Naive thymus-derived CD4-positive, alpha-beta T cell (primary cell): ENCODE measurements around the gene HAAO. TPM values are rescaled to one million over a fixed set of nuclear protein-coding genes. Genes with fewer than 3 reads are reported as not detected.

Experiments
- ATAC-seq: fragments of 150-1000 bp; cut with Tn5 transposase; 2 replicates; pipeline ENCODE4 v1.10.0; 2021; ENCODE audit warnings: mild to moderate bottlenecking, moderate library complexity
- CTCF ChIA-PET: fragments of 350-600 bp; sonication (Branson Sonifier 250); formaldehyde crosslinking; loops from one replicate; lab custom pipeline; 2021; ENCODE audit warnings: antibody characterized with exemption; lab: Charles Lee
- POLR2A ChIA-PET: fragments of 350-600 bp; sonication (Branson Sonifier 250); formaldehyde crosslinking; loops from one replicate; lab custom pipeline; 2021; ENCODE audit warnings: antibody characterized with exemption, inconsistent platforms; lab: Charles Lee
- DNase-seq, 9 donors: peaks; one replicate each; pipeline versions ENCODE4 v3.0.0 to v3.0.0-alpha.2; 2020 to 2022; ENCODE audit warnings: mixed read lengths in 1 of 9
- H3K27ac ChIP-seq: one replicate; pipeline ENCODE4 v1.7.0; 2013; ENCODE audit warnings: mild to moderate bottlenecking, low read depth, low read length, moderate library complexity
- H3K27me3 ChIP-seq, 2 donors: one replicate each; pipeline ENCODE4 v1.7.0; 2013; ENCODE audit warnings: low read length in 2 of 2, mild to moderate bottlenecking in 2 of 2, moderate library complexity in 2 of 2; ENCODE audit not compliant: control insufficient read depth in 2 of 2, insufficient read depth in 2 of 2
- H3K36me3 ChIP-seq, 3 experiments: 1 replicate in 2 of 3; 2 replicates in 1 of 3; pipeline ENCODE4 v1.7.0; 2013; ENCODE audit warnings: low read length in 3 of 3, mild to moderate bottlenecking in 3 of 3, moderate library complexity in 1 of 3; ENCODE audit not compliant: insufficient read depth in 3 of 3, control insufficient read depth in 2 of 3
- H3K4me1 ChIP-seq, 2 donors: one replicate each; pipeline ENCODE4 v1.7.0; 2013; ENCODE audit warnings: low read length in 2 of 2, mild to moderate bottlenecking in 2 of 2, moderate library complexity in 1 of 2; ENCODE audit not compliant: control insufficient read depth in 2 of 2, insufficient read depth in 2 of 2
- H3K4me3 ChIP-seq: 2 replicates; pipeline ENCODE4 v1.7.0; 2013; ENCODE audit warnings: mild to moderate bottlenecking, low read length
- H3K9me3 ChIP-seq, 3 experiments: 1 replicate in 2 of 3; 2 replicates in 1 of 3; pipeline ENCODE4 v1.7.0; 2013; ENCODE audit warnings: low read length in 3 of 3; ENCODE audit not compliant: control insufficient read depth in 2 of 3
- H3K27ac Mint-ChIP-seq, 9 donors: one replicate each; pipeline ENCODE4 v1.8.0; 2020 to 2022; ENCODE audit warnings: mixed read lengths in 9 of 9, mild to moderate bottlenecking in 8 of 9, moderate library complexity in 5 of 9, inconsistent platforms in 2 of 9
- H3K27me3 Mint-ChIP-seq, 5 donors: one replicate each; pipeline ENCODE4 v1.8.0; 2021 to 2022; ENCODE audit warnings: mixed read lengths in 5 of 5, mild to moderate bottlenecking in 1 of 5
- H3K36me3 Mint-ChIP-seq, 5 donors: one replicate each; pipeline ENCODE4 v1.8.0; 2020 to 2022; ENCODE audit warnings: mixed read lengths in 5 of 5, mild to moderate bottlenecking in 3 of 5, inconsistent platforms in 1 of 5
- H3K4me1 Mint-ChIP-seq, 7 donors: one replicate each; pipeline ENCODE4 v1.8.0; 2020 to 2022; ENCODE audit warnings: mixed read lengths in 7 of 7, mild to moderate bottlenecking in 3 of 7, inconsistent platforms in 1 of 7
- H3K4me3 Mint-ChIP-seq, 10 donors: one replicate each; pipeline ENCODE4 v1.8.0; 2020 to 2022; ENCODE audit warnings: mild to moderate bottlenecking in 10 of 10, mixed read lengths in 10 of 10, moderate library complexity in 6 of 10, inconsistent platforms in 2 of 10
- H3K9me3 Mint-ChIP-seq, 11 donors: one replicate each; pipeline ENCODE4 v1.8.0; 2020 to 2022; ENCODE audit warnings: mixed read lengths in 11 of 11, mild to moderate bottlenecking in 4 of 11, inconsistent platforms in 1 of 11, moderate library complexity in 1 of 11
- intact Hi-C, 2 donors: fragments of 100-400 bp; cut with micrococcal nuclease; formaldehyde crosslinking; loops; one replicate each; pipeline ENCODE4 v1.15.1; 2023
- polyA plus RNA-seq, 2 donors: library from polyadenylated mRNA; unstranded; fragments of 300-500 nt; fragmentation: Illumina TruSeq; gene quantifications; one replicate each; pipeline ENCODE4 v1.2.3, GENCODE V29; 2021
- total RNA-seq, 6 experiments: library from RNA in 5 of 6; stranded (reverse) in 5 of 6; gene quantifications; 1 replicate in 5 of 6; 2 replicates in 1 of 6; pipeline ENCODE4 v1.2.3 and lab custom pipeline; 2021 to 2026

The HAAO gene
- total RNA-seq = 1 to 10 TPM in 2 of 5 experiments, under 1 TPM in 1, not detected in 2; 0.82 to 5.1 (median 1.8) TPM
- polyA plus RNA-seq = under 1 TPM in 1 of 2 donors, not detected in 1; 0.33 TPM
- total RNA-seq (lab: John Stamatoyannopoulos, UW) = not detected

DNA sequence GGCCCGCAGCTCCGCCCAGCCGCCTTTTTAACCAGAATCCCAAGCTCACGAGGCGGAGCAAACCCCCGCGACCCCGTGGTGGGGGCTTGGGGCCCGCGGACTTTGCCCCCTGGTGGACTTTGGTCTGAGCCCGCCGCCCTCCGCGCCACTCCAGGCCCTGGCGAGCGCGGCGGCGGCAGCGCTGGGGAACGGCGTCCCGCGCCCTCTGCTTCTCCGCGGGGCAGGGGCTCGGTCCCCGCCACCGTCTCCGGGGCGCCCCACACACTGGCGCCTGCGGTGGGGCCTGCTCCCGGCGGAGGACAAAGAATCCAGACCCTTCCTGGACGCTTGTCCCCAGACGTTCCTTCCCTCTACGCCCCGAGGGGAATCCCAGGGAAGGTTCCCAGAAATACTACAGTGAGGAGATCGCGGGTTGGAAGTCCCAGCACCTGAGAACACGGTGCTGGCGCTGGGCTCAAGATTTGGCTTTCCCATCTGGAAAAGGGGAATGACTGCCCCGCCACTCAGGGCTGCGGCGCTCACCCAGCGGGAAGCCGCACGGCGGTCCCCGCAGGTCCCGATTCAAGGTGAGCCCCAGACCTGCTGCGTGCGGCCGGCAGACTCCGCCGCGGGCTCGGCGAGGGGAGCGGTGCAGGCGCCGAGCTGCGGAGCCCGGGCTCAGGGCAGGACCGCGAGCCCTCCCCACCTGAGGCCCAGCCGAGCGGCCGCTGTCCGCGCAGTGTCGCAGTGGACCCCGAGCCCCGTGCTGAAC lies at the start of gene HAAO:
Gene HAAO (minus strand): TSS at position 1 of the 751 bp plus-strand sequence. CDS start 47 bp downstream, outside the sequence.
- intact Hi-C loops = loop anchor here in 1 of 2 donors (1.0 kb wide), 1 partner anchor 18 kb away; no protein-coding TSS in a partner anchor
- Mint-ChIP-seq H3K4me1 (peaks cover 17 to 48% (median 34%) of the 10 kb centered on the region in 7 donors), H3K27ac (peak within 1 kb of the TSS in 7 of 9 donors; percentile 1 to 81 (median 60)), H3K36me3 (peaks cover 0 to 8% (median 6%) of the 10 kb centered on the region in 5 donors), H3K9me3 (peaks cover 0 to 4% (median 0%) of the 10 kb centered on the region in 11 donors), H3K4me3 (peak within 1 kb of the TSS; percentile 78 to 94 (median 84)), H3K27me3 (peaks cover 30 to 48% (median 37%) of the 10 kb centered on the region in 5 donors)
- POLR2A ChIA-PET = interaction anchor here (0.5 to 3.0 kb wide), 2 partner anchors 18 to 35 kb away, joined by 3 to 20 read pairs; no protein-coding TSS in a partner anchor
- Histone ChIP-seq H3K27me3 (peaks cover 0 to 5% of the 10 kb centered on the region in 2 donors), H3K36me3 (no peaks in the 10 kb centered on the region), H3K9me3 (no peaks in the 10 kb centered on the region), H3K4me3 (peak within 1 kb of the TSS; percentile 50), H3K27ac (no peak within 1 kb of the TSS), H3K4me1 (peaks cover 0 to 15% of the 10 kb centered on the region in 2 donors)
- CTCF ChIA-PET = interaction anchor here (0.7 to 1.5 kb wide), 2 partner anchors 18 to 71 kb away, joined by 3 read pairs; no protein-coding TSS in a partner anchor
- ATAC-seq = peak; percentile 70
- peak in 4 of 9 donors; percentile 13 to 19 (median 17) for DNase-seq

DNA sequence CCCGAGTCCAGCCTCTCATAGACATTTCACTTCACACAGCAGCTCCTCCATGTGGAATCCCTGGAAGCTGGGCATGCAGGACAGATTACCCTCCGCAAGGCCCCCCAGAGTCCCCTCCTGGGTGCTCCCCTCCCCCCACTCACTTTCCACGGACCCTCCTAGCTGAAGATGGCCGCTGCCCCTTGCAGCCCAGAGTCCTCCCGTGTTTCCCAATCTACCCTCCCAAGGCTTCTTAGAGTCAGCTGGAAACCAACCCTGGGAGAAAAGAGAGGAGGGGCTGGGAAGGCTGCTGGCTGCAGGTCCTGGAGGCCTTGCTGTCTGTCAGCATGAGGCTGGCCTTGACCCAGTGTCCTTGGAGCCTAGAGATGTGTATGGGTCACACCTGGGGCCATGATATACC lies 49.0 kb upstream of the HAAO start:
- DNase-seq (no peak), ATAC-seq (no peak)
- intact Hi-C loops = no loop called here
- no peaks in the 10 kb centered on the region for H3K9me3 ChIP-seq
- Mint-ChIP-seq H3K36me3 (peaks cover 0 to 14% (median 0%) of the 10 kb centered on the region in 5 donors), H3K4me1 (no peaks in the 10 kb centered on the region), H3K27me3 (peaks cover 0 to 3% (median 0%) of the 10 kb centered on the region in 5 donors), H3K27ac (no peak overlapping the region), H3K4me3 (no peak overlapping the region), H3K9me3 (peaks cover 0 to 4% (median 0%) of the 10 kb centered on the region in 11 donors)
- H3K4me1 ChIP-seq = no peaks in the 10 kb centered on the region
- POLR2A ChIA-PET = no interaction called here
- H3K36me3 ChIP-seq = no peaks in the 10 kb centered on the region
- H3K27ac ChIP-seq = no peak overlapping the region
- no peak overlapping the region for H3K4me3 ChIP-seq
- CTCF ChIA-PET = interaction anchor here (0.7 kb wide), 1 partner anchor 160 kb away, joined by 3 read pairs; no protein-coding TSS in a partner anchor
- H3K27me3 ChIP-seq = no peaks in the 10 kb centered on the region

DNA sequence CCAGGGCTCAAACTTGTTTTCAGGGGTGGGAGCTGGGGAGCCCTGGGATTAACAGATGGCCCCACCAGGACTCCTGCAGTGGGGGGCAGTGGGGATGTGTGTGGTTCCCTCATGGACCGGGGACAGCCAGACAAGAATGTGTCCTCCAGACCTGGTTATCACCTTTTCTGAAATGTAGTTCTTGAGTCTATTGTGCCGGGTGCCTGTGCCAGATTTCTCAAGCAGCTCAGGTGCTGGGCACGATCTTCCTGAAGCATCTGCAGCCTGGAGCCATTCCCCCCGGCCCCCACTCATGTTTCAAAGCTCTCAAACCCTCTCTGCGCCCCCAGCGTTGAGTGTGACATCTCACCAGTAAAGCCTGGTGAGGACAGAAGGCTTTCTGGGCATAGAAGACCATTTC lies 48.4 kb upstream of the HAAO start:
- H3K27me3 Mint-ChIP-seq = peaks cover 0 to 5% (median 0%) of the 10 kb centered on the region in 5 donors
- intact Hi-C loops = no loop called here
- POLR2A ChIA-PET = interaction anchor here (0.6 kb wide), 1 partner anchor 33 kb away, joined by 3 read pairs; no protein-coding TSS in a partner anchor

DNA sequence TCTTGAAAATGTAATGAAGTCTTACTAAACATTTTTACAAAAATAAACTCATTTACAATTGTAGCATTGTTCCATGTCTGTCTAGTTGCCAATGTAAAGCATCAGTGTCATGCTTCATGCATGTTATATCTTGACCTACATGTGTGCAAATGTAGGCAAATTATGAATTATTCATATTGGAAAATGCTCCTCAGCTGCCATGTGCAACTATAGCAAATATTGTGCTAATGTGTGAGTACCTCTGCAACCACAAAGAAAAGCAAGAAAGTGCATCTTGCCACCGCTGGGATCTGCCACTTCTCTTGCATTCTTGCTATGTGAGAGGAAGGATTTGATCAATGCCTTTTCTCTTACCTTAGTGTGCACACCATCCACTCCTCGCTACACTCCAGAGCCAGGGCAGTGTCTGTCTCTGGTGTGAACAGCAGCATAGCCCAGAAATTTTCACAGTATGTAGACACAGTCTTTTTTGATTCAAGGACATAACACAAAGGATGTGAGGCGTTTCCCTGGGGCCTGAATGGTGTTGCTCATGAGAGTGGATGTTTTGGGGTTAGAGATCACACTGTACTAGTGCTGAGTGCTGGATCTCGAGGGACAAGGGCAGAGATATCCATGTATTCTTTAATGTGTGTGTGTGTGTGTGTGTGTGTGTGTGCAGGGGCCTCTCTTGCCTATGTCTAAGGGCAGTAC lies 47.6 kb upstream of the HAAO start:
- ChIA-PET CTCF (interaction anchor here (0.6 to 2.2 kb wide), 3 partner anchors 11 to 658 kb away, joined by 3 to 8 read pairs (median 3); no protein-coding TSS in a partner anchor), POLR2A (no interaction called here)
- intact Hi-C loops = no loop called here
- DNase-seq = no peak
- H3K27ac ChIP-seq = no peak overlapping the region
- no peak overlapping the region for H3K4me3 Mint-ChIP-seq
- ATAC-seq = no peak
- H3K27me3 ChIP-seq = no peaks in the 10 kb centered on the region
- H3K9me3 ChIP-seq = no peaks in the 10 kb centered on the region
- H3K27ac Mint-ChIP-seq = no peak overlapping the region
- peaks cover 0 to 4% (median 0%) of the 10 kb centered on the region in 11 donors for H3K9me3 Mint-ChIP-seq
- no peaks in the 10 kb centered on the region for H3K36me3 ChIP-seq
- H3K4me1 Mint-ChIP-seq = peaks cover 0 to 5% (median 0%) of the 10 kb centered on the region in 7 donors
- no peaks in the 10 kb centered on the region for H3K4me1 ChIP-seq
- H3K27me3 Mint-ChIP-seq = peaks cover 0 to 2% (median 0%) of the 10 kb centered on the region in 5 donors
- no peak overlapping the region for H3K4me3 ChIP-seq
- H3K36me3 Mint-ChIP-seq = peaks cover 0 to 14% (median 0%) of the 10 kb centered on the region in 5 donors

More for the DNA sequence above, 48.4 kb upstream of the HAAO start:
- Mint-ChIP-seq H3K36me3 (peaks cover 0 to 18% (median 0%) of the 10 kb centered on the region in 5 donors), H3K4me3 (no peak overlapping the region), H3K9me3 (peaks cover 0 to 4% (median 0%) of the 10 kb centered on the region in 11 donors), H3K4me1 (peaks cover 0 to 4% (median 0%) of the 10 kb centered on the region in 7 donors), H3K27ac (no peak overlapping the region)
- DNase-seq (no peak), ATAC-seq (no peak)
- H3K36me3 ChIP-seq = no peaks in the 10 kb centered on the region
- H3K9me3 ChIP-seq = no peaks in the 10 kb centered on the region
- CTCF ChIA-PET = interaction anchor here (0.7 kb wide), 1 partner anchor 160 kb away, joined by 3 read pairs; no protein-coding TSS in a partner anchor
- H3K4me3 ChIP-seq = no peak overlapping the region
- no peak overlapping the region for H3K27ac ChIP-seq
- H3K4me1 ChIP-seq = no peaks in the 10 kb centered on the region
- H3K27me3 ChIP-seq = no peaks in the 10 kb centered on the region

DNA sequence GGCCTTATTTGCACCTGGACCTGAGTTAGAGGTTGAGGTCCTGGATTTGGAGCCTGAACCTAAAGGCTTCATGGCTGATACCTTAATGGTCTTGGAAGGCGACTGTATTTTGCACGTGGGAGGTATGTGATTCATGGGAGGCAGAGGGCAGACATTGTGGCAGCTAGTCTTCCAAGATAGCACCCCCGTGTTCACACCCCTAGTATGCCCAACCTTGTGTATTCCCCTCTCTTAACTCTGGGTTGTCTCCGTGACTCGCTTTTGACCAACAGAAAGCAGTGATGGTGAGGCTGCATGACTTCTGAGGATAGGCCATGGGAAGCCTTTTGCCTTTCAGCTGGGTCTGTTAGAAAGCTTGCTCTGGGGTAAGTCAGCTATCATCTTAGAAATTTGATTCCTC lies 45.8 kb upstream of the HAAO start:
- Histone ChIP-seq H3K36me3 (no peaks in the 10 kb centered on the region), H3K4me1 (no peaks in the 10 kb centered on the region), H3K9me3 (no peaks in the 10 kb centered on the region), H3K27ac (no peak overlapping the region), H3K4me3 (no peak overlapping the region), H3K27me3 (no peaks in the 10 kb centered on the region)
- Mint-ChIP-seq H3K4me3 (no peak overlapping the region), H3K27ac (no peak overlapping the region), H3K27me3 (peaks cover 0 to 2% (median 0%) of the 10 kb centered on the region in 5 donors), H3K9me3 (peaks cover 0 to 4% (median 0%) of the 10 kb centered on the region in 11 donors), H3K4me1 (peaks cover 0 to 5% (median 0%) of the 10 kb centered on the region in 7 donors), H3K36me3 (peaks cover 0 to 14% (median 0%) of the 10 kb centered on the region in 5 donors)
- CTCF ChIA-PET = interaction anchor here (2.2 kb wide), 1 partner anchor 9 kb away, joined by 8 read pairs; no protein-coding TSS in a partner anchor
- POLR2A ChIA-PET = interaction anchor here (0.7 kb wide), 1 partner anchor 32 kb away, joined by 3 read pairs; no protein-coding TSS in a partner anchor
- DNase-seq (no peak), ATAC-seq (no peak)
- intact Hi-C loops = no loop called here
